MM.1S (cell line): ENCODE results near the gene FGGY.

ENCODE experiments used
- EZH2phosphoT487 ChIP-seq: fragments of 300-600 bp; sonication (generic); IDR thresholded peaks from 2 replicates; pipeline ENCODE4 v1.6.1; 2018; ENCODE audit warnings: antibody characterized with exemption, low read length
- TF ChIP-seq, protein P1 (sequence below): fragments of 300-600 bp; sonication (generic); IDR thresholded peaks from 2 replicates; pipeline ENCODE4 v1.5.1; 2016; ENCODE audit warnings: antibody characterized with exemption, low read length, mixed read lengths

DNA sequence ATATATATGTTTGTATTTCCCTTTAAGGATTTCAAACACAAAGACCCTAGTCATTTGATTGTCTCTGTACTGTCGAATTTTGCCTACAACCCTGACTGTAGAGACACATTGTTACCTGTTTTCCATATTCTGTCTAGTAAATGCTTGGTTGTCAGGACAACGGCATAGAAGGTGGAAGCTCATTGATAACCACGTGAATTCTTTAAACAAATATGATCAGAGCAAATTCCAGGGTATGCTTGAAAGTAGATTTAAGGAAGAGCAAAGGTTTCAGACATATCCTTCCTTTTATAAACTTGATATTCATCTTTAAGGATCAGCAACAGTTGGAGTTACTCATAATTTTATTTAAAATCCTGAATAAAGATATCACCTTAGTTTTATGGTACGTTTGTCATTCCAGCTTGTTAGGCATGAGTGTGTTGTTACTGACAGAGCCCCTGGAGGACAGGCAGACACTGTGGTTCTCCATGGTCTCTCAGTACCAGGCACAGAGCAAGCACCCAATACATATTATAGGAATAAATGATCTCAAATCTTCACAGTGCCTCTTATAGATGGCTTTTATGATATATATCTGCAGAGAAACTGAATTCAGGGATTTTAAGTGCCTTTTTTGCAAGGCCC lies 203.2 kb downstream of the FGGY start:
- TF ChIP-seq, protein P1, sequence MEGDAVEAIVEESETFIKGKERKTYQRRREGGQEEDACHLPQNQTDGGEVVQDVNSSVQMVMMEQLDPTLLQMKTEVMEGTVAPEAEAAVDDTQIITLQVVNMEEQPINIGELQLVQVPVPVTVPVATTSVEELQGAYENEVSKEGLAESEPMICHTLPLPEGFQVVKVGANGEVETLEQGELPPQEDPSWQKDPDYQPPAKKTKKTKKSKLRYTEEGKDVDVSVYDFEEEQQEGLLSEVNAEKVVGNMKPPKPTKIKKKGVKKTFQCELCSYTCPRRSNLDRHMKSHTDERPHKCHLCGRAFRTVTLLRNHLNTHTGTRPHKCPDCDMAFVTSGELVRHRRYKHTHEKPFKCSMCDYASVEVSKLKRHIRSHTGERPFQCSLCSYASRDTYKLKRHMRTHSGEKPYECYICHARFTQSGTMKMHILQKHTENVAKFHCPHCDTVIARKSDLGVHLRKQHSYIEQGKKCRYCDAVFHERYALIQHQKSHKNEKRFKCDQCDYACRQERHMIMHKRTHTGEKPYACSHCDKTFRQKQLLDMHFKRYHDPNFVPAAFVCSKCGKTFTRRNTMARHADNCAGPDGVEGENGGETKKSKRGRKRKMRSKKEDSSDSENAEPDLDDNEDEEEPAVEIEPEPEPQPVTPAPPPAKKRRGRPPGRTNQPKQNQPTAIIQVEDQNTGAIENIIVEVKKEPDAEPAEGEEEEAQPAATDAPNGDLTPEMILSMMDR: no peak
- TF ChIP-seq EZH2phosphoT487: no peak
